ENCODE measurements around the gene MAP3K4. TPM values are rescaled to one million over a fixed set of nuclear protein-coding genes. Genes with fewer than 3 reads are reported as not detected.
"Not testable (repeated sequence)": the region's sequence is repeated elsewhere in the genome, so short reads cannot be mapped to it uniquely, and the experiment has no call there.

The MAP3K4 gene
- total RNA-seq, 1 donor from 2014 or later = 63.3 TPM

DNA sequence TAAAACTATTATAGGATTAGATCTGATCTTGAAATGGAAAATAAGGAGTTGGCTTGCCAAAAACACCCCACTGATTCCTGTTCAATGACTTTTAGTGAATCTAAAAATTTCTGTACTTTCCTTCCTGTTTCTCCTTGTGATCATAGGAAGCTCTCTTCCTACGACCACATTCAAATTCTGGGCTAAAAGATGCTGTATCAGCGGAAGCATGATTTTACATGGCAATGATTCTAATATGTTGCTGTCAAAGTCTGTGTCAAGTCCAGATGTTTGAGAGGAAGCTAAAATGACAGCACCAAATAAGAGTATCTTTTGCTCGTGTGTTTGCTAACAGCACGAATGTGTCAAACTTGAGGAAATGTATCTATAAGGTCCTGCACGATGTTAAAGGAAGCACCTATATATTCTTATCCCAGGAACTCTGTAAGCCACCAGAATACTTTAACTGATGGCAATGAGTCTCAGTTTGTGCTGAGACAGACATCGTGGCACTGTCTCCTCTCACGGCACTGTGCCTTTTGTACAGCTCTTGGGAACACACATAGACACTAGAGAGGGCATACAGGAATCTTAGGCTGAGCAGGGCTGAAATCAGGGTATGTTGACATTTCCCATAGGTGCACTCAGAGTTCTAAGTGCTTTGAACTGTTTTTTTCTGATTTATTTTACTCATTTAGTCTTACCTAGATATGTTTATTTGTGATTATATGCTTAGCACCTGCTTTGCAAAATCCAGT, 24.9 kb upstream of the MAP3K4 start:
- Mint-ChIP-seq H3K36me3 (ENCODE audit: unreplicated experiment) (no peaks in the 10 kb centered on the region), H3K27me3 (ENCODE audit: unreplicated experiment) (no peaks in the 10 kb centered on the region), H3K4me1 (ENCODE audit: low read depth, unreplicated experiment) (peaks cover 10% of the 10 kb centered on the region), H3K9me3 (ENCODE audit: unreplicated experiment) (peaks cover 4% of the 10 kb centered on the region), H3K27ac (ENCODE audit: unreplicated experiment) (no peak overlapping the region), H3K4me3 (ENCODE audit: unreplicated experiment) (no peak overlapping the region)
- no peak for DNase-seq
- TF ChIP-seq, protein P1, sequence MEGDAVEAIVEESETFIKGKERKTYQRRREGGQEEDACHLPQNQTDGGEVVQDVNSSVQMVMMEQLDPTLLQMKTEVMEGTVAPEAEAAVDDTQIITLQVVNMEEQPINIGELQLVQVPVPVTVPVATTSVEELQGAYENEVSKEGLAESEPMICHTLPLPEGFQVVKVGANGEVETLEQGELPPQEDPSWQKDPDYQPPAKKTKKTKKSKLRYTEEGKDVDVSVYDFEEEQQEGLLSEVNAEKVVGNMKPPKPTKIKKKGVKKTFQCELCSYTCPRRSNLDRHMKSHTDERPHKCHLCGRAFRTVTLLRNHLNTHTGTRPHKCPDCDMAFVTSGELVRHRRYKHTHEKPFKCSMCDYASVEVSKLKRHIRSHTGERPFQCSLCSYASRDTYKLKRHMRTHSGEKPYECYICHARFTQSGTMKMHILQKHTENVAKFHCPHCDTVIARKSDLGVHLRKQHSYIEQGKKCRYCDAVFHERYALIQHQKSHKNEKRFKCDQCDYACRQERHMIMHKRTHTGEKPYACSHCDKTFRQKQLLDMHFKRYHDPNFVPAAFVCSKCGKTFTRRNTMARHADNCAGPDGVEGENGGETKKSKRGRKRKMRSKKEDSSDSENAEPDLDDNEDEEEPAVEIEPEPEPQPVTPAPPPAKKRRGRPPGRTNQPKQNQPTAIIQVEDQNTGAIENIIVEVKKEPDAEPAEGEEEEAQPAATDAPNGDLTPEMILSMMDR (IDR thresholded peaks at IDR 0.05; ENCODE audit: partially characterized antibody, unreplicated experiment) = no peak

GRCh38 chr6:160967351-160967750, 24.2 kb upstream of the MAP3K4 start:
- no peak overlapping the region for H3K4me3 Mint-ChIP-seq (ENCODE audit: unreplicated experiment)
- no peaks in the 10 kb centered on the region for H3K27me3 Mint-ChIP-seq (ENCODE audit: unreplicated experiment)
- peaks cover 4% of the 10 kb centered on the region for H3K9me3 Mint-ChIP-seq (ENCODE audit: unreplicated experiment)
- no peak for DNase-seq
- H3K4me1 Mint-ChIP-seq (ENCODE audit: low read depth, unreplicated experiment) = peaks cover 8% of the 10 kb centered on the region
- no peaks in the 10 kb centered on the region for H3K36me3 Mint-ChIP-seq (ENCODE audit: unreplicated experiment)
- TF ChIP-seq, protein P1 (IDR thresholded peaks at IDR 0.05; ENCODE audit: partially characterized antibody, unreplicated experiment) = no peak
- H3K27ac Mint-ChIP-seq (ENCODE audit: unreplicated experiment) = no peak overlapping the region

- peaks cover 7% of the 10 kb centered on the region for H3K4me1 Mint-ChIP-seq (ENCODE audit: low read depth, unreplicated experiment)
- no peak overlapping the region for H3K4me3 Mint-ChIP-seq (ENCODE audit: unreplicated experiment)
- TF ChIP-seq, protein P1 (IDR thresholded peaks at IDR 0.05; ENCODE audit: partially characterized antibody, unreplicated experiment) = no peak
- H3K27ac Mint-ChIP-seq (ENCODE audit: unreplicated experiment) = no peak overlapping the region
- peaks cover 3% of the 10 kb centered on the region for H3K9me3 Mint-ChIP-seq (ENCODE audit: unreplicated experiment)
- H3K27me3 Mint-ChIP-seq (ENCODE audit: unreplicated experiment) = no peaks in the 10 kb centered on the region
- no peak for DNase-seq
- no peaks in the 10 kb centered on the region for H3K36me3 Mint-ChIP-seq (ENCODE audit: unreplicated experiment)
These were observed 23.7 kb upstream of the MAP3K4 start for GRCh38 chr6:160967833-160968232.

DNA sequence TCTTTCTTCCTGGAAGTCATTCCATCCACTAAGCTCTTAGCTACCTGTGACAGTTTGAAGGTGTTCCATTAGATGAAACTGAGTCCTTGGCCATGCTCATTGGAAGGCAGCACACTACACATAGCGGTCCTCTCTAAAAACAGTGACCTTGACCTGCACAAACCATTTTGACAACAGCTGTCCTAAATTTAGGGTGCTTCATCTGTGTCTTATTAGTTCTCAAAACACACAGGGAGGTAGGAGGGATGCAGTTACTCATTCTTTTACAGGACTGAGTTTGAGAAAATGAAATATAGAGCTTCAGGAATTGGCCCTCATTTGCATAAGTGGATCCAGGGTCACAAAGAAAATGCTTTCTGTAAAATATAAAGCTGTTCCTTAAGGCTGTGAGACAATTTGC, 20.4 kb upstream of the MAP3K4 start:
- Mint-ChIP-seq H3K4me1 (ENCODE audit: low read depth, unreplicated experiment) (peaks cover 23% of the 10 kb centered on the region), H3K4me3 (ENCODE audit: unreplicated experiment) (no peak overlapping the region), H3K36me3 (ENCODE audit: unreplicated experiment) (no peaks in the 10 kb centered on the region), H3K27ac (ENCODE audit: unreplicated experiment) (no peak overlapping the region), H3K27me3 (ENCODE audit: unreplicated experiment) (no peaks in the 10 kb centered on the region), H3K9me3 (ENCODE audit: unreplicated experiment) (peaks cover 2% of the 10 kb centered on the region)
- no peak for DNase-seq
- TF ChIP-seq, protein P1 (IDR thresholded peaks at IDR 0.05; ENCODE audit: partially characterized antibody, unreplicated experiment) = no peak

DNA sequence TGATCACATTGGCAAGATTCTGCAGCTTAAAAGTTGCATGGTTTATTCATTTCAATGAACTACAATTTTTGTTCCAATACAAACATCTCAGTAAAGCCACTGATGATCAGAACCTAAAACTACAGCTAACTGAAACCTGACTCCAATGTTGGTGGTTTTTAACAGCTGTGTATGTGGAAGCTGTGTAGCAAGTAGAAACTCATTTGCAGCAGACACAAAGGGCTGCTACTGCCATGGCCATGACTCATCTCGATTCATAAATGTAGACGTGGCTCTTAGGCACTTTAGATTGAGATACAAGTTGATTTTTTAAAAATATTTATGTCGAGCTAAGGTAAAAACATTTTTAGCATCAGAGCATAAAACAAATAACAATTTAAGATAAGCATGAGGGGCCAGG, 19.5 kb upstream of the MAP3K4 start:
- no peak for DNase-seq
- Mint-ChIP-seq H3K36me3 (ENCODE audit: unreplicated experiment) (no peaks in the 10 kb centered on the region), H3K27ac (ENCODE audit: unreplicated experiment) (no peak overlapping the region), H3K4me1 (ENCODE audit: low read depth, unreplicated experiment) (peaks cover 25% of the 10 kb centered on the region), H3K4me3 (ENCODE audit: unreplicated experiment) (no peak overlapping the region), H3K27me3 (ENCODE audit: unreplicated experiment) (no peaks in the 10 kb centered on the region), H3K9me3 (ENCODE audit: unreplicated experiment) (peaks cover 4% of the 10 kb centered on the region)
- TF ChIP-seq, protein P1 (IDR thresholded peaks at IDR 0.05; ENCODE audit: partially characterized antibody, unreplicated experiment) = no peak

DNA sequence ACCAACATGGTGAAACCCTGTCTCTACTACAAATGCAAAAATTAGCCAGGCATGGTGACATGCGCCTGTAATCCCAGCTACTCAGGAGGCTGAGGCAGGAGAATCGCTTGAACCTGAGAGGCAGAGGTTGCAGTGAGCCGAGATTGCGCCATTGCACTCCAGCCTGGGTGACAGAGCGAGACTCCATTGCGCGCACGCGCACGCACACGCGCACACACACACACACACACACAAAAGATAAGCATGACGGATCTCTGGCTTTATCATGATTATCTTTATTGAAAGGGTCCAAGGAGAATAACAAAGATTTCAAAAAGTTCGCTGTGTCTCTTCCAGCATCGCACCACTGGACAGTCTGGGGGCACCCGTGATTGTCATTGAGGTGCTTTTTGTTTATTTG, 19.0 kb upstream of the MAP3K4 start:
- peaks cover 25% of the 10 kb centered on the region for H3K4me1 Mint-ChIP-seq (ENCODE audit: low read depth, unreplicated experiment)
- not testable (repeated sequence) for H3K27ac Mint-ChIP-seq (ENCODE audit: unreplicated experiment); H3K9me3 Mint-ChIP-seq (ENCODE audit: unreplicated experiment); DNase-seq; H3K36me3 Mint-ChIP-seq (ENCODE audit: unreplicated experiment); H3K4me3 Mint-ChIP-seq (ENCODE audit: unreplicated experiment); H3K27me3 Mint-ChIP-seq (ENCODE audit: unreplicated experiment)
